HG03469 (cell line): Measurements from ENCODE around the gene ZNF205.
A peak's percentile ranks its signal among the peaks of the same experiment; 100 is the strongest.
"Not testable (repeated sequence)": the region's sequence is repeated elsewhere in the genome, so short reads cannot be mapped to it uniquely, and the experiment has no call there.

Experiments used
- ATAC-seq: cut with Tn5 transposase; IDR thresholded peaks from one replicate; pipeline ENCODE4 v1.9.1; 2021; ENCODE audit warnings: mild to moderate bottlenecking, moderate library complexity, moderate number of reproducible peaks; ENCODE audit not compliant: unreplicated experiment

The ZNF205 gene

DNA sequence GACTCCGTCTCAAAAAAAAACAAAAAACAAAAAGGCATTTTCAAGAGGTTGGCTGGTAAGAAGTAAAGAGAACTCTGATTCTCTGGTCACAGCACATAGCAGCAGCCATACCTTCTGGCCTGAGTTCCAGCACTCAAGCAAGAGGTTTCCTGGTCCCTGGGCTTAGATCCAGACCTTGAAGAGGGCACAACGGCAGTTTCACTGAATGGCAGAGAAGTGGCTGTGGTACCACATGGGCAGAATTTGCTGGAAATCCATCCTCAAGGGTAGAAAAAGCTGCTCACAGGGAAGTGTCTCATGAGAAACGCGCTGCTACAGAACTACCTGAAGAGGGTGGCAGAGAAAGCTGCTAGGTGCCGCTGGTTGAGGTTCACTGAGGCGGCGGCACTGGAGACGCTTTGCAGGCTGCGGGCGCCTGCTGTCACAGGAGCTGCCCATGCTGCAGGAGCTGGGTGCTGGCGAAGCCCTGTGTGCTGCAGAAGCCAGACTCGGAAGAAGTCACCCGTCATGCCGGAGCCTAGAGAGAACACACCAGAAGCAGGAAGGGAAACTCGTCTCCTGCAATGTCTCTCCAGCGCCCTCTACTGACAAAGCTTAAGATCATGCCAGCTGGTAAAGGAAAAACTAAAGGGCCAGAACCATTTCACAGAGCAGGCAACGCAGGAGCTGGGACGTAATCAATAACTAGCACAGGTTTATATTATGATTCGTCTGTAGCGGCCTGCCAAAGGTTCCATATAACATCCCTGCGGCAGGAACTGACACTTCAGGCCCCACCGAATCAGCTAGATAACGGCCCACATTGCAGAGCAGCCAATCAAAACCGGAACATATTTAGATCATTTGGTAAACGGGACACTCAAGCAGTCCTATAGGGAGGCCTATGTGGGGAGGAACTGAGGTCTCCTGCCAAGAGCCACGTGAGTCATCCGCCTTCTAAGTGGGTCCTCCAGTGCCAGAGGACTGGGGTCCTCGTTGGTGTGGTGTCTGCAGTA, 17.0 kb downstream of the ZNF205 start:
- ATAC-seq: peak; percentile 39

DNA sequence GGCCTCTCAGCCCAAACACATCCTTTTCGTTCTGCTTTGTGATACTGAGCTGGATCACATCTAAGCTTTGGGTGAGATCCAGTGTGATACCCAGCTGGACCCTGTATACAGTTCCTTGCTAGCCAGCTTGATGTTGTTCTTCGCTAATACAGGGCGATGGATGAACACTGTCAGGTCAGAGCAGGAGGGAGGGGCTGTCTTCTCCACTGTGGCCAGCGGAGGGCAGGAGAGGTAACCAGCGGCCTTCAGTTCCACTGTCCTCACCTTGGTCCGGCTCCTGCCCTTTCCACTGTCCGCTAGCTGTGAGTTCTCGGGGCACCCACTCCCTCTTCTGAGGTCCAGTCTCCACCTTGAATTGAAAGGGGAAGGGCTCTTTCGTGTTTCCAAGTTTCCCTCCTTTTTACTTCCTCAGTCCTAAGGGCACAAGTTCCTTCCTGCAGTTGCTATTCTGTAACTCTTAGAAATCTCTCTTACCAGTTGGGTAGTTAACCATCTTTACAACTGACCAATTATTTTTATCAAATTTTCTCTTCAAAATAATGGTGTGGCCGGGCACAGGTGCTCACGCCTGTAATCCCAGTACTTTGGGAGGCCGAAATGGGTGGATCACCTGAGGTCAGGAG, 19.5 kb downstream of the ZNF205 start:
- no peak for ATAC-seq

GRCh38 chr16:3133844-3134243, 21.5 kb downstream of the ZNF205 start:
- no peak for ATAC-seq

DNA sequence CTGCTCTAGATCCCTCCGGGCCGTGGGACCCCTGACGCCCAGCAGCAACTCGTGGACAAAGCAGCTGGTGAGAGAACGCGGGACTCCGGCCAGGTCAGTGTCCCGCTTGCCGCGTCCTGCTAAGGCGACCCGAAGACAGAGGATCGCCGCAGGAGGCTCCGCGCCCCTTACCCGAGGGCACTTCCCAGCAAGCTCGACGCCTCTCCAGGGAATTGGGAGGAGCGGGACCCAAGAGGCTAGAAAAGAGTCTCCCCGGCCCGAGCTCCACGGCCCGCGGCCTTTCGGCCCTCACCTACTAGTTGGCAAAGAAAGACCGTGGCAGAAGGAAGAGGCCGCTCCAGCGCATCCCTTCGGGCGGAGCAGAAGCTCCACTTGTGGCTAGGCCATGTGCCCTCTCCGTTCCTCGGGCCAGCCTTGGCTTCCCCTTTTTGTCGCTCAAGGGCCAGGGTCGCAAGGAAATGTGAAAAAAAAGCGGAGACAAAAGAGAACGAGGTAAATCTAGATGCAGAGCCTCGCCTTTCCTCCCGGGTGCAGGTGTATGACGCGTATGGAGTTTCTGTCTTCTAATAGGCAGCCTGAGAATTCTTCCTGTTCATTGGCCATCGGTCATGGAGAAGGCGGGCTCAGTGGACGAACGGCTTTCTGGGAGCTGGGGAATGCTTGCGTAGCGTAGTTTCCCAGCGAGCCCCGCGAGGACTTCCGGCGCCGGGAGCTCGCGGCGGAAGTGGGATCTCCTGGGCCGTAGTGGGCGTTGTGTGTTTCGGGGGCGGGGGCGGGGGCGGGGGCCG, 22.1 kb downstream of the ZNF205 start, which contains the start of gene ZNF213:
Gene ZNF213 (plus strand): TSS at position 692 of the 788 bp plus-strand sequence. CDS start 2,252 bp downstream, outside the sequence.
- ATAC-seq: peak; percentile 69

DNA sequence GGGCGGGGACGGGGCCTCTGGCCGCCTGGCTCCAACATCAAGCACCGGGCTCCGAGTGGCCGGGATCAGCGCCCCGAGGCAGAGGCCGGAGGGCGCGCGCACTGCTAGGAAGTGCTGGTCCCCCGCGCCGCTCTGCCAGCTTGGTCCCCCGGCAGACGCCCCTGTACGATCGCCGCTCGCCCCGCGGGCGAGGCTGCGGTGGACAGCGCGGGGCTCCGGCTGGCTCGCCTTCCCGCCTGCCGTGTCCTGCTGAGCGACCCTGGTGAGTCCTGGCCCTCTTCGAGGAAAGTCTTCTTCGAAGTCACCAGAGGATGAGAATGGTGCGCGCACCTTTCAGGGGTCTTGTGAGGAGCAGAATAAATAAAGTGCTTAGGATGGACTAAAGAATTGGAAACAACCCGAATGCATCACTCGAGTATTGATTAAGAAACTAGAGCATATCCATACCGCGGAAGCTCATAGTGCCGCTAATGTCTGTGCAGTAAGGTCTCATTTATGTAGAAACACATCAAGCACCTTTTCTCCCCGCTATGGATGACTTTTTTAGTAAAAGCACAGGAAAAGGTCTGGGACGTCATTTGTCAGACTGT, 22.8 kb downstream of the ZNF205 start:
- no peak for ATAC-seq

GRCh38 chr16:3137267-3137666, 24.9 kb downstream of the ZNF205 start:
- no peak for ATAC-seq

- ATAC-seq: no peak
These were observed 26.0 kb downstream of the ZNF205 start for GRCh38 chr16:3138342-3138741.

DNA sequence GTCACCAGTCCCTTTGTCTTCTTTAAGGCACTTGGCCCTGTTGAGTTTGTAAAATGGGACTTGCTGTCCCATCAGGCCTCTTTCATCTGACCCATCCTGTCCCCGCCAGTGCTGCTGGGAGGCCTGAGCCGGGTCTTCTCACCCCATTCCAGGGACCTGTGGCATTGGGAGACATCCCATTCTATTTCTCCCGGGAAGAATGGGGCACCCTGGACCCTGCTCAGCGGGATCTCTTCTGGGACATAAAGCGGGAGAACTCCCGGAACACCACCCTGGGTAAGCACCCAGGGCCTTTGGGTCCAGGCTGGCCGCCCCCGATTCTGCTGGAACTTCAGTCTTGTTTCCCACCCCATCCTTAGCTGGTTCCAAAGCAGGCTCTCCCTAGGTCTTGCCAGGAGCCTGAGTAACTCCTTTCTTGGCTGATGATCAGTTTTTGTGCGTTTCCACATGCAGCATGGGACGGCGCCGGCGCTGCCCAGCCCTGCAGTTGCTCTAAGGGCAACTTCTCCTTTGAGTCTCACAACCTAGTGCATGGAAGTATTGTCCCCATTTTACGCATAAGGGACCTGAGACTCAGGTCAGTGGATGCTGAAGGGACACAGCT, 26.5 kb downstream of the ZNF205 start:
- no peak for ATAC-seq

- ATAC-seq: not testable (repeated sequence)
These were observed 27.2 kb downstream of the ZNF205 start for GRCh38 chr16:3139561-3139960.

DNA sequence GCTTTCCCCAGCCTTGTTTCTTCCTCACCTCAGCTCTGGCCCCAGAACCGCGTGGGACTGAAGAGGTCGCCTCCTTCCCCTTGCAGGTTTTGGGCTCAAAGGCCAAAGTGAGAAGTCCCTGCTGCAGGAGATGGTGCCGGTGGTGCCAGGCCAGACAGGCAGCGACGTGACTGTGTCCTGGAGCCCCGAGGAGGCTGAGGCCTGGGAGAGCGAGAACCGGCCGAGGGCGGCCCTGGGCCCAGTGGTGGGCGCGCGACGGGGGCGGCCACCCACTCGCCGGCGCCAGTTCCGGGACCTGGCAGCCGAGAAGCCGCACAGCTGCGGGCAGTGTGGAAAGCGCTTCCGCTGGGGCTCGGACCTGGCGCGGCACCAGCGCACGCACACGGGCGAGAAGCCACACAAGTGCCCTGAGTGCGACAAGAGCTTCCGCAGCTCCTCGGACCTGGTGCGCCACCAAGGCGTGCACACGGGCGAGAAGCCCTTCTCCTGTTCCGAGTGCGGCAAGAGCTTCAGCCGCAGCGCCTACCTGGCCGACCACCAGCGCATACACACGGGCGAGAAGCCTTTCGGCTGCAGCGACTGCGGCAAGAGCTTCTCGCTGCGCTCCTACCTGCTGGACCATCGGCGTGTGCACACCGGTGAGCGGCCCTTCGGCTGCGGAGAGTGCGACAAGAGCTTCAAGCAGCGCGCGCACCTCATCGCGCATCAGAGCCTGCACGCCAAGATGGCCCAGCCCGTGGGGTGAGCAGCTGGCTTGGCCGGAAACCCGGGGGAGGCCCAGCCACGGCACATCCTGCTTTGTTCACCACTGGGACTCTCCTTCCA, 28.4 kb downstream of the ZNF205 start:
- no peak for ATAC-seq

DNA sequence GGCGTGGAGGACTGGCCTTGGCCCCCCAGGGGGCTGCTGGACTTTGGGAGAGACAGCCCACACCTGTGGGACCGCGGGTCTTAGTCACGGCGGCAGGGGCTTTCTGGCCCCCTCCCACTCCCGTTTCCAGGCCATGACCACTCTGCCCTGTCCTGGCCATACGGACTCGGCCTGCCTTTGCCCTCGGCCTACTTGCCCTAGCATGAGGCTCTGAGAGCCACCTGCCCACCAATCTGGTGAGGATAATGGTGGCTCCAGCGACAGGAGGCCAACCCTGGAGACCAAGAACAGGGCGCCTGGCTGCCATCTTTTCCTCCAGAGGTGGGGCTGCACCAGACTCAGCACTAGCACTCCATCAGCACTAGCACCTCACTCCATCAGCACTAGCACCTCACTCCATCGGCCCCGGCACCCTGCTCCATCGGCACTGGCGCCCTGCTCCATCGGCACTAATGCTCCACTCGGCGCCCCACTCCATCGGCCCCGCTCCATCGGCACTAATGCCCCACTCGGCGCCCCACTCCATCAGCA, 29.5 kb downstream of the ZNF205 start:
- ATAC-seq: no peak

- no peak for ATAC-seq
These were observed 29.9 kb downstream of the ZNF205 start for GRCh38 chr16:3142327-3142726.

- no peak for ATAC-seq
These were observed 30.4 kb downstream of the ZNF205 start for GRCh38 chr16:3142770-3143169.

DNA sequence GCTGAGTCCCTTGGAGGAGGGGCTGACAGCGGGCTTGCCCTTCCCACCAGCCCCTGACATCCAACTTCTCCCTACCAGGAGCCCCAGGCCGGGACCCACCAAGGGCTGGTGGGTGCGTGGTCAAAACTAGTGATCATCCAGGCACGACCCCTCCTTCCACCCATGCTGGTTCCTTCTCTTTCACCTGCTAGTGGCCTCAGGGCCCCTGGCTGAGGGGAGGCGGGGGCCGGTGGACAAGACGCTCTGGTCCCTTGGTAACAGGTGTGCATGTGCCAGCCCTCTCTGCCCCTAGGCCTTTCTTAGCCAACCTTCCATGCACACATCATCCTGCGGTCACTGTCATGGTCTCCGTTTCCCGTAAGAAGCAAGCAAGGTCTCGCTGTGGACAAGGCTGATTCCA, 30.8 kb downstream of the ZNF205 start:
- ATAC-seq: no peak

DNA sequence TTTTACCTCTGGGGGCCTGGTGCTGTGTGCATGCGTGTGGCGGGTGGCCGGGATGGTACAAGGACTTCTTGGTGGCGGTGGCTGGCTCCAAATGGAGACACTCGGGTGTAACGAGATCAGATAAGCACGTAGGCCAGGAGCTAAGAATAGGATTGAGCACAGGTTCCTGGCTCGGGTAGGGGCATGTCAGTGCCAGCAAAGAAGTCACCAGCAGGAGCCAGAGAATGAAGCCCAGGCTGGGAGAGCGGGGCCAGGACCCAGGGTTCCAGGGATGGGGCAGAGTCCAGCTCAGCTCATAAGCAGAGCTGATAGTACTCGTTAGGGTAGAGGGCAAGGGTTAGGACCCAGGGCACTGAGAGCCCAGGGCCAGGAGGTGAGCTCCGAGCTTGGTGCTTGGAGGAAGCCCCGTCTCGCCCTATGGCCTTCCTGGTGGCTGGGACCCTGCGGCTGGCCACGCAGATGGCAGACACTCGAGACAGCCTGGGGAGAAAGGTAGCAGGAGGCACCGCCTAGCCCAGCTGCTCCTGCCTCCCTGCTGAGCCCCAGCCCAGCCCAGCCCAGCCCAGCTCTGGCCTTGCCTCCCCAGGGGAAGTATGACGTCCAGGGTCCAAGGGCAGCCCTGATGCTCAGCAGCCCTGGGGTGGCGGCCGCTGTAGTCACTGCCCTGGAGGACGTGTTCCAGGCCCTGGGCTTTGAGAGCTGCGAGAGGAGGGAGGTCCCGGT, 31.4 kb downstream of the ZNF205 start:
- no peak for ATAC-seq

GRCh38 chr16:3144321-3144983, 32.1 kb downstream of the ZNF205 start:
- no peak for ATAC-seq

GRCh38 chr16:3145151-3145550, 32.8 kb downstream of the ZNF205 start:
- ATAC-seq: no peak

GRCh38 chr16:3145660-3146059, 33.3 kb downstream of the ZNF205 start:
- no peak for ATAC-seq
